ENCODE measurements around the gene DCAF11.
A peak's percentile ranks its signal among the peaks of the same experiment; 100 is the strongest.

DCAF11 gene

GRCh38 chr14:24106672-24107271 lies 7.8 kb upstream of the DCAF11 start:
- Histone ChIP-seq H4K20me1 (ENCODE audit: insufficient read depth, low read length) (no peaks in the 10 kb centered on the region), H3K4me3 (ENCODE audit: low read depth, low read length, poor library complexity, severe bottlenecking) (no peak overlapping the region), H3K27ac (ENCODE audit: low read depth, low read length, poor library complexity, severe bottlenecking) (no peak overlapping the region), H3K27me3 (ENCODE audit: insufficient read depth, low read length) (no peaks in the 10 kb centered on the region), H3K4me1 (ENCODE audit: insufficient read depth, low read length, severe bottlenecking) (peaks cover 8% of the 10 kb centered on the region), H2AFZ (ENCODE audit: low read length) (no peak overlapping the region), H3F3A (ENCODE audit: insufficient read depth, low read length) (no peaks in the 10 kb centered on the region; the same call in 1 of the 2 replicates), H3K9ac (ENCODE audit: low read length) (no peak overlapping the region), H3K9me3 (ENCODE audit: low read length) (no peaks in the 10 kb centered on the region), H3K36me3 (ENCODE audit: insufficient read depth, low read length) (peaks cover 22% of the 10 kb centered on the region), H3K9me2 (ENCODE audit: low read depth, low read length) (no peaks in the 10 kb centered on the region), H3K79me2 (ENCODE audit: insufficient read depth, low read length) (no peaks in the 10 kb centered on the region), H3K4me2 (ENCODE audit: low read length) (no peak overlapping the region)
- TF ChIP-seq CTCF (IDR thresholded peaks at IDR 0.05; ENCODE audit: low read length) (no peak), EZH2 (IDR thresholded peaks at IDR 0.05; ENCODE audit: borderline replicate concordance, low read length) (no peak)

- Histone ChIP-seq H3K4me1 (ENCODE audit: insufficient read depth, low read length, severe bottlenecking) (peaks cover 11% of the 10 kb centered on the region), H3K9me3 (ENCODE audit: low read length) (no peaks in the 10 kb centered on the region), H3K4me3 (ENCODE audit: low read depth, low read length, poor library complexity, severe bottlenecking) (no peak overlapping the region), H3K36me3 (ENCODE audit: insufficient read depth, low read length) (peaks cover 13% of the 10 kb centered on the region), H3K4me2 (ENCODE audit: low read length) (peak overlapping the region; percentile 31; the same call in 1 of the 2 replicates), H3K9me2 (ENCODE audit: low read depth, low read length) (no peaks in the 10 kb centered on the region), H2AFZ (ENCODE audit: low read length) (0 out of 2 replicates have a peak overlapping the region, but pooled peaks have one; percentile 83), H3K79me2 (ENCODE audit: insufficient read depth, low read length) (no peaks in the 10 kb centered on the region), H3K27ac (ENCODE audit: low read depth, low read length, poor library complexity, severe bottlenecking) (peak overlapping the region; percentile 70), H3K9ac (ENCODE audit: low read length) (no peak overlapping the region; the same call in 1 of the 2 replicates), H4K20me1 (ENCODE audit: insufficient read depth, low read length) (no peaks in the 10 kb centered on the region), H3F3A (ENCODE audit: insufficient read depth, low read length) (no peaks in the 10 kb centered on the region; the same call in 1 of the 2 replicates), H3K27me3 (ENCODE audit: insufficient read depth, low read length) (no peaks in the 10 kb centered on the region)
- TF ChIP-seq EZH2 (IDR thresholded peaks at IDR 0.05; ENCODE audit: borderline replicate concordance, low read length) (no peak), CTCF (IDR thresholded peaks at IDR 0.05; ENCODE audit: low read length) (no peak)
These were observed 6.2 kb upstream of the DCAF11 start for GRCh38 chr14:24108336-24108874.

GRCh38 chr14:24110060-24110459 lies 4.5 kb upstream of the DCAF11 start:
- H2AFZ ChIP-seq (ENCODE audit: low read length) = no peak overlapping the region
- no peak overlapping the region for H3K27ac ChIP-seq (ENCODE audit: low read depth, low read length, poor library complexity, severe bottlenecking)
- peaks cover 13% of the 10 kb centered on the region for H3K4me1 ChIP-seq (ENCODE audit: insufficient read depth, low read length, severe bottlenecking)
- H3K27me3 ChIP-seq (ENCODE audit: insufficient read depth, low read length) = no peaks in the 10 kb centered on the region
- no peak overlapping the region for H3K4me2 ChIP-seq (ENCODE audit: low read length)
- no peaks in the 10 kb centered on the region for H3K36me3 ChIP-seq (ENCODE audit: insufficient read depth, low read length)
- TF ChIP-seq CTCF (IDR thresholded peaks at IDR 0.05; ENCODE audit: low read length) = no peak
- no peak for TF ChIP-seq EZH2 (IDR thresholded peaks at IDR 0.05; ENCODE audit: borderline replicate concordance, low read length)
- H3K4me3 ChIP-seq (ENCODE audit: low read depth, low read length, poor library complexity, severe bottlenecking) = no peak overlapping the region
- H3F3A ChIP-seq (ENCODE audit: insufficient read depth, low read length) = no peaks in the 10 kb centered on the region; the same call in 1 of the 2 replicates
- no peaks in the 10 kb centered on the region for H3K79me2 ChIP-seq (ENCODE audit: insufficient read depth, low read length)
- H3K9me2 ChIP-seq (ENCODE audit: low read depth, low read length) = no peaks in the 10 kb centered on the region
- no peak overlapping the region for H3K9ac ChIP-seq (ENCODE audit: low read length)
- H3K9me3 ChIP-seq (ENCODE audit: low read length) = no peaks in the 10 kb centered on the region
- no peaks in the 10 kb centered on the region for H4K20me1 ChIP-seq (ENCODE audit: insufficient read depth, low read length)

Data from OCI-LY1 (cell line).